CD4-positive, alpha-beta T cell treated with Interleukin-4 for 1 hour (primary cell): Measurements from ENCODE around the gene DLX2.
A peak's percentile ranks its signal among the peaks of the same experiment; 100 is the strongest.

Experiments used
- DNase-seq, 2 donors: peaks; one replicate each; pipeline ENCODE4 v3.0.0-alpha.2; 2020 to 2022

DLX2 gene

GRCh38 chr2:172107690-172108586 is 5.2 kb upstream of the DLX2 start:
- DNase-seq, result no peak

- DNase-seq, result peak; percentile 44 to 52
Measured at GRCh38 chr2:172106108-172106961, 3.6 kb upstream of the DLX2 start.

- peak in 1 of 2 donors; percentile 0 for DNase-seq
Measured at GRCh38 chr2:172105471-172106107, 2.9 kb upstream of the DLX2 start.

DNA sequence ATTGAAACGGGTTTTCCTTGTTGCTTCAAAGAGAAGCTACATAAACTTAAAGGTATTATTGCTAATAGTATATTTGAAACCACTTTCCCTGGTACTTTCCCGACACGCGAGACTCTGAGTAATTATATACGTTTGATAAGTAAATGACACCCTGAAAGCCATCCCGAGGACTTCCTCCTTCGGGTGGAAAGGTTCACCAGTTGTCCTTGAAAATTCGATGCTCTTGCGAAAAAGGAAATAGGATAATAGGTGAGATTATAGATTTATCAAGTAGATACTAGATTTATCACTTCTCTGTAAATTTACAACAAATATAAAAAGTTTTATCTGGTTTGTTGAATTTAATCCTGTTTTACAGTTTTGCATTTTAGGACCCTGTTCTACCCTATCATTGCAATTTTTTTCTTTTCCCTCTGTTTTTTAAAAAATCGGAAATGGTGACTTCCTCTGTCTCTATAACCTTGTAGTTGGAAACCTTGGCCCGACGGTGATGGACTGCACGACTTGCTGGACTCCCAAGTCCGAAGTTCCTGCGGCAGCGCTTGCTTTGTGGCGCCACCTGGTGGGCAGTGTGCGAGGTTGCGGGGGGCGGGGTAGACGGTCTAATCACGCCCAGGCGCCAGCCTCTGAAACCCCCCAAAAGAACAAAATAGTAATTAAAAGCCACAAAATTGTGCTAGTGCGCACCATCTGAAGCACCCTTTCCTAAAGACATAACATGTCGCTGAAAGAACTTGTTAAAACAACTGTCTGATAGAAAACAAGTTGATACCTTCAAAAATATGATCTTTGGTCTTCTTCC is 972 bp upstream of the DLX2 start:
- peak; percentile 69 to 74 for DNase-seq

DNA sequence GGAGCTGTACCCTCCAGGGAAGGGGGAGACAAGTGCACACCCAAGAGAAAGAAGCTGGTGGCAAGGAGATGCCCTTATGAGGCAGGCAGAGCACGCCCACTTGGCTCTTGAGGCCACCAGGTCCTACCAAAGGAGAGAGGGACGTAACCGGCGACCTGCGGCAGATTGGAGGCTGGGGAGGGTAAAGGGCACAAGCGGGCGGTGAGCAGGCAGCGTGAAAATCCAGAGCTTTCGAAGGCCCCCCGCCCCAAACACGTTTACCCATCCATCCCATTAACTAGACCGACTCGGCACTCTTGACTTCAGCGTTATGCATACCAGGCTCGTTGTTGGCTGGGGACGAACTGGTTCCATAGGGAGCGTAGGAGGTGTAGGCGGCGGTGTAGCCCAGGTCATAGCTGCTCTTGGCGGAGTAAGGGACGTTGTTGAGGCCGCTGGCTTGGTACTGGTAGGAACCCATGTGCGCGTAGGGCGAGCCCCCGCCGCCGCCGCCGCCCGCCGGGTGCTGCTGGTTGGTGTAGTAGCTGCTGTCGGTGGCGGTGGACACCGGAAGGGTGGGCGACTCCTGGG is 794 bp downstream of the DLX2 start:
- DNase-seq, result peak in 1 of 2 donors; percentile 46

- peak in 1 of 2 donors; percentile 29 for DNase-seq
Measured at GRCh38 chr2:172100935-172101820, 1.5 kb downstream of the DLX2 start.

DNA sequence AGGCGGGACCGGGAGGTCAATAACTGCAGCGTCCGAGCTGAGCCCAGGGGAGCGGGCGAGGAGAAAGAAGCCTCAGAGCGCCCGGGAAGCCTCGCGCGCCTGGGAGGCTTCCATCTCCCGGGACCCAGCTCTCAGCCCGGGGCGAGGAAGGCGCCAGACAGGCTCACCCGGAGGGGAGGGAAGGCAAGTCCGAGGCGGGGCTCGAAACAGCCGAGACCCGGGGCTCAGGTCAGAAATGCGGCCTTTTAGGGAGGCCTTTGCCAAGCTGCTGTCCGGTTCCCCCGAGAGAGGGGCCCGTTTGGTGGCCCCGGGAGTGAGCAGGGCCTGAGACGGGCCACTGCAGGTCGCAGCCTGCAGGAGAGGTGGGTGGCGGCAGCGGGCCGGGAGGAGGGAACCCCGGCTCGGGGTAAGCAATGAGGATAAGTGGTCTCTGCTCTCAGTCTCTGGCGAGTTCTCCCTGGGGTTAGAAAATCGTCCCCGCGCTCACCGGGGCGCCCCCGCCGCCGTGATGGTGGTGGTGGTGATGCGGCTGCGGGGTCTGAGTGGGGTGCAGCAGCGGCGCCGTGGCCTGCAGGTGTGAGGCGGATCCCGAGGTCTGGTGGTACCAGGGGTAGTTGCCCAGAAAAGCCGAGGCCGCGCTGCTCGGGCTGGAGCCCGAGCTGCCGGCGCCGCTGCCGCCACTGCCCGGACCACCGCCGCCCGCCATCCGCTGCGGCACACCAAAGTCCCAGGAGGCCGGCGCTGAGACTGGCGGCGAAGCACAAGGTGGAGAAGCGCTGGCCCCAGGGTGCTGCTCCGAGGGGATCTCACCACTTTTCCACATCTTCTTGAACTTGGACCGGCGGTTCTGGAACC is 2.4 kb downstream of the DLX2 start:
- peak in 1 of 2 donors; percentile 14 for DNase-seq

- DNase-seq, result no peak
Measured at GRCh38 chr2:172099472-172100079, 3.1 kb downstream of the DLX2 start.

- DNase-seq, result peak in 1 of 2 donors; percentile 42
Measured at GRCh38 chr2:172098650-172099471, 3.8 kb downstream of the DLX2 start.

DNA sequence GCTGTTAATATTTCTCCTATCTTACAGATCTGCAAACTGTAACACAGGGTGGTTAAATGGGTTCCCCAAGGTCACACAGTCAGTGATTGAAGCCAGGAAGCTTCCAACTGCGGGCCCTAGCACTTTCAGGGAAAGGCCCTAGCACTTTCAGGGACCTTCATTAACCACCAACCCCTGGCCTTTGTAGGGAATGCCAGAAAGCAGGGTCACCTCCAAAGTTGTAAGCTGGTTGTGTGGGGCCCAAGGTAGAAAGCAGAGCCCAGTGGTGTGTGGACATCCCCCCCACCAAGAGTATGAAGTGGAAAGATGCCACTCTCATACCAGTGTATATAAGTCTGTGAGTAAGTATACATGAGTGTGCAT is 4.4 kb downstream of the DLX2 start:
- DNase-seq, result peak in 1 of 2 donors; percentile 1

- peak in 1 of 2 donors; percentile 1 for DNase-seq
Measured at GRCh38 chr2:172097557-172098131, 5.1 kb downstream of the DLX2 start.

- peak in 1 of 2 donors; percentile 24 for DNase-seq
Measured at GRCh38 chr2:172096626-172097547, 5.8 kb downstream of the DLX2 start.

DNA sequence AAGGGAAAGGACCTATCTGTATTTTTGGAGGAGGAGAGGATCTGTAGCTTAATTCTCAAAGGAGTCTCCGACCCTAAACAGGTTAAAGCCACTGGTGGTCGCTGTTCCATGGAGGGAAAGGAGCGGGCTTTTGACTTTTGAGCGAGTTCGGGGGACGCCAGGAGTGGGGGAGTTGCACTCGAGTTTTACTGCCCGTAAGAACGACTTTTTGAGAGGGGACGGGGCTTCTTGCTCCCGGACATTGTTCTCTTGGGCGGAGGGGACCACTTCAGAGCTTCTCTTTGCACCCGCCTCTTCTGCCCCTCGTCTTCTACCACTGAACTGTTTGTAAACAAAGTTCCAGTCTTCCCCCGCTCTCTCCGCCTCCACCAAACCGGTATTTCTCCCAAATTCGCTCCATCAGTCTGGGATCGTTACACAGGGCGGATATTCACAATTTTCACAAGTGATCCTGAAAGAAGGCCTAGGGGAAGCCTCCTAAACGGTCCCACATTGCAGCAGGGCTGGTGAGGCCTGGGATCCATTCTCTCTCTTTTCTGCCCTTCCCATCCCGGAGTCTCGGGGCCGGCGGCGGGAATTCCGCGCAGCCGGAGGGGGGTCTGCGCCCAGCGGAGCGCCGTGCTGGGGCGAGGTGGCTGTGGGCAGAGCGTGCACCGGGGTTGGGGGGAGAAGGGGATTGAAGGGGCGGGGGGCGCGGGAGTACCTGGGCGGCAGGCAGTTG is 6.6 kb downstream of the DLX2 start:
- DNase-seq, result peak in 1 of 2 donors; percentile 10

DNA sequence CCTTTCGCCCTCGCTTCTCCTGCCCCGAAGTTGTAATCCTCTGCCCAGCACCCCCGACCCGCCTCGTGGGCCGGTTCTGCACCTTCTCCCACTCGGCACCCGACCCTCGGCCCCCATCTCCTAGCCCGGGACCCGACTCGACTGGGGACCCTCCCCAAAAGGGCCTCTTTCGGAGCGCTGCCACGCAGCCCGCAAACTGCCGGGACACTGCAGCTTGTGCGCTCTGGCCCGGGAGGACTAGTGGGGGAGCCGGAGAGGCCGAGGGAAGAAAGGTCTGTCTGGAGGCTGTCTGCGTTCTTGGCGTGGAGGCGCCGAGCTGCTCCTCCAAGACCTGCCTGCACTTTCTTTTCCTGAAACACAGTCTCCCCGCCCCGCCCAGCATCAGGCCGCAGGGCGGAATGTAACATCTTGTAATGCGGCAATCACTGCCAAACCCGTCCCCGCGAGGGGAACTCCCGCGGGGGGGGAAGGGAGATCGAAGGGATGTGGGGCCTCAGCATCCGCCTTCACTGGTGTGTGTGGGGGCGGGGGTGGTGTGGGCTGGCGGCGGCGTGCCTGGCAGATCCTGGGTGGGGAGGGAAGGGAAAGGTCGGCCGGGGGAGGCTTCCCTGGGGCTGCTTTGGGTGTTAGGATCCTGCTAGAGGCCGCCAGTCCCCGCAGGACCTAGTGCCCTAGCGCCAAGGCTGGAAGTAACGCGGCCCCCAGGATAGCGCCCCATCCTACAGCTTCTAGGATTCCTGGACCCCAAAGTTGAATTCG is 7.4 kb downstream of the DLX2 start:
- DNase-seq, result peak; percentile 76 to 83
